Neural cell (in vitro differentiated cells): ENCODE results near the gene ABHD5.

Experiments
- POLR2AphosphoS5 ChIP-seq: IDR thresholded peaks from 2 replicates; pipeline ENCODE4 v1.6.1; 2012
- TF ChIP-seq, protein P1 (sequence below): fragments of 450-650 bp; IDR thresholded peaks from 2 replicates; pipeline ENCODE4 v1.5.1; 2014; ENCODE audit warnings: antibody characterized with exemption, mild to moderate bottlenecking, moderate library complexity; ENCODE audit not compliant: poor library complexity, severe bottlenecking

DNA sequence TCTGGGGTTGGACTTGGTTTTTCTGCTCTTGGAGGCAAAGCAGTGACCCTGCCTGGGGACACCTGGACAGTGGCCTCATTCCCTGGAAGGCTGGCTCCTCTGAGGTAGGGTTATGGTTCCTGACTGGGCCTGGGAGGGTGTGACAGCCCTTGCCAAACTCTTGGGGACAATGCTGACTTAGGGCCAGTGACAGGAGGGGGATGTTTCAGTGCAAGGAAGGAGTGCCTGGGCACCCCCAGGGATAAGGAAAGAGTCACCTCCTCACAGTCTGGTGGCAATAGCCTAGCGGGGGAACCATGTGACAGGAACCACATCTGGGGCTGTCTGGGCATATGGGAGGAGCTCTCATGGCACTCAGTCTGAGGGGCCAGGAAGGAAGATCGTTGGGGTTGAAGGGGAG lies 91.8 kb downstream of the ABHD5 start:
- no peak for TF ChIP-seq POLR2AphosphoS5
- TF ChIP-seq, protein P1, sequence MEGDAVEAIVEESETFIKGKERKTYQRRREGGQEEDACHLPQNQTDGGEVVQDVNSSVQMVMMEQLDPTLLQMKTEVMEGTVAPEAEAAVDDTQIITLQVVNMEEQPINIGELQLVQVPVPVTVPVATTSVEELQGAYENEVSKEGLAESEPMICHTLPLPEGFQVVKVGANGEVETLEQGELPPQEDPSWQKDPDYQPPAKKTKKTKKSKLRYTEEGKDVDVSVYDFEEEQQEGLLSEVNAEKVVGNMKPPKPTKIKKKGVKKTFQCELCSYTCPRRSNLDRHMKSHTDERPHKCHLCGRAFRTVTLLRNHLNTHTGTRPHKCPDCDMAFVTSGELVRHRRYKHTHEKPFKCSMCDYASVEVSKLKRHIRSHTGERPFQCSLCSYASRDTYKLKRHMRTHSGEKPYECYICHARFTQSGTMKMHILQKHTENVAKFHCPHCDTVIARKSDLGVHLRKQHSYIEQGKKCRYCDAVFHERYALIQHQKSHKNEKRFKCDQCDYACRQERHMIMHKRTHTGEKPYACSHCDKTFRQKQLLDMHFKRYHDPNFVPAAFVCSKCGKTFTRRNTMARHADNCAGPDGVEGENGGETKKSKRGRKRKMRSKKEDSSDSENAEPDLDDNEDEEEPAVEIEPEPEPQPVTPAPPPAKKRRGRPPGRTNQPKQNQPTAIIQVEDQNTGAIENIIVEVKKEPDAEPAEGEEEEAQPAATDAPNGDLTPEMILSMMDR: no peak
